Measurements from ENCODE around the gene EXO1.

The EXO1 gene

DNA sequence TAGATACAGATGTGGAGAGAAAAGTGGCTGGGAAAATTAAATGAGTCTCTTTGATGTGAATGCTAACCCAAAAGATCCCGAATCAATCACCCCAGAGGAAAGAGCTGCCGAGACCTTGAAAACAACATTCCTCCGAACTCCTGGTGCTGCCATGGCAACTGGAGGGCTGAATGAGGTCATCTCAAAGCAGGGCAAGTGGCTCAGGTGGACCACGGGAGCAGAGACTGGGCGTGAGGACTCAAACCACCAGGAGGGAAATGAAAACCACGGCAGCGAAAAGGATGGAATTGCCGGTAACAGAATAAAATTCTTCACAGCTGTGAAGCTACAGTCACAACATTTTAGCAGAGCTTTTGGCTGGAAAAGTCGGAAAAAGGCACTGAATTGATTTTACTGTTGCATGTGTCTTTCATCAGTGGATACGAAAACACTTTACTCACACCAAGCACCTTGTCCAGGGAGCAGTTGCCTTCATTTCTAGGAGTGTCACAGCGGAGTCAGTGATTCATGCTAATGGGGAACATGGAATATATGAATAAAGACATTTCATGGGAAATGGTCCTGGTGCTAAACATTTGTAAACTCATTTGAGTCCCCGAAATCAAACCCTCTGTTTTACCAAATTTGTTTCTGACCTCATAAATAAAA, 86.3 kb downstream of the EXO1 start:
- H3K9me3 ChIP-seq (ENCODE audit: control insufficient read depth, insufficient read depth, low read depth, low read length): no peaks in the 10 kb centered on the region
- H3K4me1 ChIP-seq (ENCODE audit: control insufficient read depth, insufficient read depth, low read length): no peaks in the 10 kb centered on the region
- CTCF ChIA-PET: interaction anchor here (0.6 to 1.1 kb wide), 2 partner anchors 64 to 126 kb away, joined by 4 to 5 read pairs; partner anchors contain the start of gene MAP1LC3C
- no peak for TF ChIP-seq ZEB2 (tag by site-specific recombination; IDR thresholded peaks at IDR 0.05)
- TF ChIP-seq ZNF558 (tag by site-specific recombination; IDR thresholded peaks at IDR 0.05): no peak
- TF ChIP-seq, protein P1, sequence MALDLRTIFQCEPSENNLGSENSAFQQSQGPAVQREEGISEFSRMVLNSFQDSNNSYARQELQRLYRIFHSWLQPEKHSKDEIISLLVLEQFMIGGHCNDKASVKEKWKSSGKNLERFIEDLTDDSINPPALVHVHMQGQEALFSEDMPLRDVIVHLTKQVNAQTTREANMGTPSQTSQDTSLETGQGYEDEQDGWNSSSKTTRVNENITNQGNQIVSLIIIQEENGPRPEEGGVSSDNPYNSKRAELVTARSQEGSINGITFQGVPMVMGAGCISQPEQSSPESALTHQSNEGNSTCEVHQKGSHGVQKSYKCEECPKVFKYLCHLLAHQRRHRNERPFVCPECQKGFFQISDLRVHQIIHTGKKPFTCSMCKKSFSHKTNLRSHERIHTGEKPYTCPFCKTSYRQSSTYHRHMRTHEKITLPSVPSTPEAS (tag by site-specific recombination; IDR thresholded peaks at IDR 0.05): no peak
- TF ChIP-seq OSR2 (tag by site-specific recombination; IDR thresholded peaks at IDR 0.05): no peak
- TF ChIP-seq, protein P2, sequence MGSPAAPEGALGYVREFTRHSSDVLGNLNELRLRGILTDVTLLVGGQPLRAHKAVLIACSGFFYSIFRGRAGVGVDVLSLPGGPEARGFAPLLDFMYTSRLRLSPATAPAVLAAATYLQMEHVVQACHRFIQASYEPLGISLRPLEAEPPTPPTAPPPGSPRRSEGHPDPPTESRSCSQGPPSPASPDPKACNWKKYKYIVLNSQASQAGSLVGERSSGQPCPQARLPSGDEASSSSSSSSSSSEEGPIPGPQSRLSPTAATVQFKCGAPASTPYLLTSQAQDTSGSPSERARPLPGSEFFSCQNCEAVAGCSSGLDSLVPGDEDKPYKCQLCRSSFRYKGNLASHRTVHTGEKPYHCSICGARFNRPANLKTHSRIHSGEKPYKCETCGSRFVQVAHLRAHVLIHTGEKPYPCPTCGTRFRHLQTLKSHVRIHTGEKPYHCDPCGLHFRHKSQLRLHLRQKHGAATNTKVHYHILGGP (tag by site-specific recombination; IDR thresholded peaks at IDR 0.05): no peak
- TF ChIP-seq, protein P3, sequence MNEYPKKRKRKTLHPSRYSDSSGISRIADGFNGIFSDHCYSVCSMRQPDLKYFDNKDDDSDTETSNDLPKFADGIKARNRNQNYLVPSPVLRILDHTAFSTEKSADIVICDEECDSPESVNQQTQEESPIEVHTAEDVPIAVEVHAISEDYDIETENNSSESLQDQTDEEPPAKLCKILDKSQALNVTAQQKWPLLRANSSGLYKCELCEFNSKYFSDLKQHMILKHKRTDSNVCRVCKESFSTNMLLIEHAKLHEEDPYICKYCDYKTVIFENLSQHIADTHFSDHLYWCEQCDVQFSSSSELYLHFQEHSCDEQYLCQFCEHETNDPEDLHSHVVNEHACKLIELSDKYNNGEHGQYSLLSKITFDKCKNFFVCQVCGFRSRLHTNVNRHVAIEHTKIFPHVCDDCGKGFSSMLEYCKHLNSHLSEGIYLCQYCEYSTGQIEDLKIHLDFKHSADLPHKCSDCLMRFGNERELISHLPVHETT (tag by site-specific recombination; IDR thresholded peaks at IDR 0.05): no peak
- no peak for TF ChIP-seq ZSCAN23 (tag by site-specific recombination; IDR thresholded peaks at IDR 0.05)
- TF ChIP-seq, protein P4, sequence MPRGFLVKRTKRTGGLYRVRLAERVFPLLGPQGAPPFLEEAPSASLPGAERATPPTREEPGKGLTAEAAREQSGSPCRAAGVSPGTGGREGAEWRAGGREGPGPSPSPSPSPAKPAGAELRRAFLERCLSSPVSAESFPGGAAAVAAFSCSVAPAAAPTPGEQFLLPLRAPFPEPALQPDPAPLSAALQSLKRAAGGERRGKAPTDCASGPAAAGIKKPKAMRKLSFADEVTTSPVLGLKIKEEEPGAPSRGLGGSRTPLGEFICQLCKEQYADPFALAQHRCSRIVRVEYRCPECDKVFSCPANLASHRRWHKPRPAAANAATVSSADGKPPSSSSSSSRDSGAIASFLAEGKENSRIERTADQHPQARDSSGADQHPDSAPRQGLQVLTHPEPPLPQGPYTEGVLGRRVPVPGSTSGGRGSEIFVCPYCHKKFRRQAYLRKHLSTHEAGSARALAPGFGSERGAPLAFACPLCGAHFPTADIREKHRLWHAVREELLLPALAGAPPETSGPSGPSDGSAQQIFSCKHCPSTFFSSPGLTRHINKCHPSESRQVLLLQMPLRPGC (tag by site-specific recombination; IDR thresholded peaks at IDR 0.05): peak; percentile 69; the same call in 1 of the 2 replicates
- TF ChIP-seq ZNF76 (tag by site-specific recombination; IDR thresholded peaks at IDR 0.05; ENCODE audit: borderline replicate concordance, low read depth): 0 out of 2 replicates have a peak, but pooled peaks have one; percentile 26
- no peak for TF ChIP-seq MZF1 (tag by site-specific recombination; IDR thresholded peaks at IDR 0.05; ENCODE audit: borderline replicate concordance)
- TF ChIP-seq ZNF155 (tag by site-specific recombination; IDR thresholded peaks at IDR 0.05): no peak
- TF ChIP-seq, protein P5, sequence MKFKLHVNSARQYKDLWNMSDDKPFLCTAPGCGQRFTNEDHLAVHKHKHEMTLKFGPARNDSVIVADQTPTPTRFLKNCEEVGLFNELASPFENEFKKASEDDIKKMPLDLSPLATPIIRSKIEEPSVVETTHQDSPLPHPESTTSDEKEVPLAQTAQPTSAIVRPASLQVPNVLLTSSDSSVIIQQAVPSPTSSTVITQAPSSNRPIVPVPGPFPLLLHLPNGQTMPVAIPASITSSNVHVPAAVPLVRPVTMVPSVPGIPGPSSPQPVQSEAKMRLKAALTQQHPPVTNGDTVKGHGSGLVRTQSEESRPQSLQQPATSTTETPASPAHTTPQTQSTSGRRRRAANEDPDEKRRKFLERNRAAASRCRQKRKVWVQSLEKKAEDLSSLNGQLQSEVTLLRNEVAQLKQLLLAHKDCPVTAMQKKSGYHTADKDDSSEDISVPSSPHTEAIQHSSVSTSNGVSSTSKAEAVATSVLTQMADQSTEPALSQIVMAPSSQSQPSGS (tag by site-specific recombination; IDR thresholded peaks at IDR 0.05; ENCODE audit: low read depth): peak; percentile 79
- no peak for TF ChIP-seq ZFP3 (tag by site-specific recombination; IDR thresholded peaks at IDR 0.05; ENCODE audit: low read depth)
- TF ChIP-seq ZNF174 (tag by site-specific recombination; IDR thresholded peaks at IDR 0.05): no peak
- TF ChIP-seq ZNF707 (tag by site-specific recombination; IDR thresholded peaks at IDR 0.05): no peak
- no peak for TF ChIP-seq MYNN (tag by site-specific recombination; IDR thresholded peaks at IDR 0.05; ENCODE audit: borderline replicate concordance)
- TF ChIP-seq HOXC10 (CRISPR knock-in tag; IDR thresholded peaks at IDR 0.05): no peak
- TF ChIP-seq ZNF350 (tag by site-specific recombination; IDR thresholded peaks at IDR 0.05): no peak
- TF ChIP-seq ZNF146 (tag by site-specific recombination; IDR thresholded peaks at IDR 0.05): no peak
- POLR2A ChIA-PET: interaction anchor here (0.5 to 0.6 kb wide), 2 partner anchors 11 to 1836 kb away, joined by 3 to 6 read pairs; no protein-coding TSS in a partner anchor
- no peaks in the 10 kb centered on the region for H3K36me3 ChIP-seq (ENCODE audit: control insufficient read depth in 2 of 2, insufficient read depth in 1 of 2, low read length in 2 of 2)
- H3K4me3 ChIP-seq (ENCODE audit: low read depth, low read length): no peak overlapping the region
- no peak overlapping the region for H3K27ac ChIP-seq (ENCODE audit: extremely low read depth, low read depth, low read length)

All from HEK293 (cell line).